GM23338 (cell line): ENCODE measurements around the gene MDGA2.

Experiments
- EZH2 ChIP-seq: fragments of 200-600 bp; sonication (generic); IDR thresholded peaks from one replicate; pipeline ENCODE4 v1.8.0; 2017; ENCODE audit warnings: antibody characterized with exemption, mild to moderate bottlenecking, low read depth; ENCODE audit not compliant: unreplicated experiment
- ZNF114 ChIP-seq: fragments of 250-450 bp; sonication (Bioruptor Pico); IDR thresholded peaks from 2 replicates; pipeline ENCODE4 v1.5.0; 2020; ENCODE audit warnings: mild to moderate bottlenecking, moderate library complexity
- TF ChIP-seq, protein P1 (sequence below), 2 experiments: fragments of 200-600 bp in 1 of 2; sonication (generic) in 1 of 2; conservative IDR thresholded peaks; 2 replicates each; pipeline versions ENCODE4 v1.5.1 to v1.6.1; 2016 to 2017; ENCODE audit warnings: antibody characterized with exemption in 2 of 2, low read depth in 2 of 2, mild to moderate bottlenecking in 2 of 2, moderate library complexity in 1 of 2
- TF ChIP-seq, protein P2 (sequence below): IDR thresholded peaks from one replicate; pipeline ENCODE4 v1.6.1; 2018; ENCODE audit warnings: antibody characterized with exemption; ENCODE audit not compliant: unreplicated experiment

DNA sequence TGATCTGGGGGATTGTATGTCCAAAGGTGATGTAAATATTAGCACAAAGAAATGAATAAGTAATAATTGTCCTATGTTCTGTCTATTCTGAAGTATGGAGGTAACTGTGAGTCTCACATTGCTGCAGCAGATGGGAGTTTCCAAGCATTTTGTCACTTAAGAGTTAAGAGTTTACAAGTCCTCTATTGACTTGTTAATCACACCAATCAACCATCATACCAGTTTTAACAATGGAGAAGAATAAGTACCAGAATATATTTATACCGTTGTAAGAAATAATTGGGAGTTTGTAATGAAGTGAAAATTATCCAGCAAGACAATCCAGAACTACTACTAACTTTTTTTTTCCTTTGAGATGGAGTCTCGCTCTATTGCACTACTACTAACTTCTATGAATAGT, 139.1 kb downstream of the MDGA2 start:
- TF ChIP-seq, protein P1, sequence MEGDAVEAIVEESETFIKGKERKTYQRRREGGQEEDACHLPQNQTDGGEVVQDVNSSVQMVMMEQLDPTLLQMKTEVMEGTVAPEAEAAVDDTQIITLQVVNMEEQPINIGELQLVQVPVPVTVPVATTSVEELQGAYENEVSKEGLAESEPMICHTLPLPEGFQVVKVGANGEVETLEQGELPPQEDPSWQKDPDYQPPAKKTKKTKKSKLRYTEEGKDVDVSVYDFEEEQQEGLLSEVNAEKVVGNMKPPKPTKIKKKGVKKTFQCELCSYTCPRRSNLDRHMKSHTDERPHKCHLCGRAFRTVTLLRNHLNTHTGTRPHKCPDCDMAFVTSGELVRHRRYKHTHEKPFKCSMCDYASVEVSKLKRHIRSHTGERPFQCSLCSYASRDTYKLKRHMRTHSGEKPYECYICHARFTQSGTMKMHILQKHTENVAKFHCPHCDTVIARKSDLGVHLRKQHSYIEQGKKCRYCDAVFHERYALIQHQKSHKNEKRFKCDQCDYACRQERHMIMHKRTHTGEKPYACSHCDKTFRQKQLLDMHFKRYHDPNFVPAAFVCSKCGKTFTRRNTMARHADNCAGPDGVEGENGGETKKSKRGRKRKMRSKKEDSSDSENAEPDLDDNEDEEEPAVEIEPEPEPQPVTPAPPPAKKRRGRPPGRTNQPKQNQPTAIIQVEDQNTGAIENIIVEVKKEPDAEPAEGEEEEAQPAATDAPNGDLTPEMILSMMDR (conservative IDR thresholded peaks at IDR 0.05; ENCODE audit: low read depth in 2 of 2) = no peak
- no peak for TF ChIP-seq EZH2
- TF ChIP-seq ZNF114 (CRISPR knock-in tag) = no peak
- TF ChIP-seq, protein P2, sequence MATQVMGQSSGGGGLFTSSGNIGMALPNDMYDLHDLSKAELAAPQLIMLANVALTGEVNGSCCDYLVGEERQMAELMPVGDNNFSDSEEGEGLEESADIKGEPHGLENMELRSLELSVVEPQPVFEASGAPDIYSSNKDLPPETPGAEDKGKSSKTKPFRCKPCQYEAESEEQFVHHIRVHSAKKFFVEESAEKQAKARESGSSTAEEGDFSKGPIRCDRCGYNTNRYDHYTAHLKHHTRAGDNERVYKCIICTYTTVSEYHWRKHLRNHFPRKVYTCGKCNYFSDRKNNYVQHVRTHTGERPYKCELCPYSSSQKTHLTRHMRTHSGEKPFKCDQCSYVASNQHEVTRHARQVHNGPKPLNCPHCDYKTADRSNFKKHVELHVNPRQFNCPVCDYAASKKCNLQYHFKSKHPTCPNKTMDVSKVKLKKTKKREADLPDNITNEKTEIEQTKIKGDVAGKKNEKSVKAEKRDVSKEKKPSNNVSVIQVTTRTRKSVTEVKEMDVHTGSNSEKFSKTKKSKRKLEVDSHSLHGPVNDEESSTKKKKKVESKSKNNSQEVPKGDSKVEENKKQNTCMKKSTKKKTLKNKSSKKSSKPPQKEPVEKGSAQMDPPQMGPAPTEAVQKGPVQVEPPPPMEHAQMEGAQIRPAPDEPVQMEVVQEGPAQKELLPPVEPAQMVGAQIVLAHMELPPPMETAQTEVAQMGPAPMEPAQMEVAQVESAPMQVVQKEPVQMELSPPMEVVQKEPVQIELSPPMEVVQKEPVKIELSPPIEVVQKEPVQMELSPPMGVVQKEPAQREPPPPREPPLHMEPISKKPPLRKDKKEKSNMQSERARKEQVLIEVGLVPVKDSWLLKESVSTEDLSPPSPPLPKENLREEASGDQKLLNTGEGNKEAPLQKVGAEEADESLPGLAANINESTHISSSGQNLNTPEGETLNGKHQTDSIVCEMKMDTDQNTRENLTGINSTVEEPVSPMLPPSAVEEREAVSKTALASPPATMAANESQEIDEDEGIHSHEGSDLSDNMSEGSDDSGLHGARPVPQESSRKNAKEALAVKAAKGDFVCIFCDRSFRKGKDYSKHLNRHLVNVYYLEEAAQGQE = no peak
